G401 (cell line): ENCODE data around the gene GATA5. TPM values are rescaled to one million over a fixed set of nuclear protein-coding genes. Genes with fewer than 3 reads are reported as not detected.
A peak's percentile ranks its signal among the peaks of the same experiment; 100 is the strongest.

Experiments used
- DNase-seq: peaks from one replicate; pipeline ENCODE4 v3.0.0-alpha.2; 2015; ENCODE audit warnings: low spot score
- in situ Hi-C: cut with HindIII; loops from 2 replicates; pipeline ENCODE4 v1.10.0; 2016; ENCODE audit warnings: low sequenced_read_pairs, mixed read lengths
- total RNA-seq: library from RNA; depleted of rRNA; stranded (reverse); fragments of >200 nt; shearing (Covaris generic); gene quantifications from 2 replicates; pipeline ENCODE4 v1.2.3, GENCODE V29; 2014; rRNA removed

The GATA5 gene, protein sequence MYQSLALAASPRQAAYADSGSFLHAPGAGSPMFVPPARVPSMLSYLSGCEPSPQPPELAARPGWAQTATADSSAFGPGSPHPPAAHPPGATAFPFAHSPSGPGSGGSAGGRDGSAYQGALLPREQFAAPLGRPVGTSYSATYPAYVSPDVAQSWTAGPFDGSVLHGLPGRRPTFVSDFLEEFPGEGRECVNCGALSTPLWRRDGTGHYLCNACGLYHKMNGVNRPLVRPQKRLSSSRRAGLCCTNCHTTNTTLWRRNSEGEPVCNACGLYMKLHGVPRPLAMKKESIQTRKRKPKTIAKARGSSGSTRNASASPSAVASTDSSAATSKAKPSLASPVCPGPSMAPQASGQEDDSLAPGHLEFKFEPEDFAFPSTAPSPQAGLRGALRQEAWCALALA
- 0.18 and 0.71 TPM in 2 replicates for total RNA-seq

DNA sequence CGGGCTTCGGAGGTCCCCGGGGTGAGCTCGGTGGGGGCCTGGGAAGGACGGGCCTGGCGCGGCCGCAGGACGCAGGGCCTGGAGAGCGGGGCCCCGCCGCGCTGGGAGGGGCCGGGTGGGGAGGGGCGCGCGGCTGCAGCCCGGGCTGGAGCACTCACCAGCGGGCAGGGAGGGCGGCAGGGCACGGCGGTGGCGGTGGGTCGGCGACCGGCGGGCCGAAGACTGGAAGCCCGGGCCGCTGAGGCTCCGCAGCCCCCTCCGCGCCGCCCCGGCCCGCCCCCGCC is at the start of gene GATA5:
GATA5 (minus strand) TSS at position 224 of the 284 bp plus-strand sequence. CDS start 474 bp downstream, outside the sequence.
- in situ Hi-C loops = no loop called here
- no peak for DNase-seq

DNA sequence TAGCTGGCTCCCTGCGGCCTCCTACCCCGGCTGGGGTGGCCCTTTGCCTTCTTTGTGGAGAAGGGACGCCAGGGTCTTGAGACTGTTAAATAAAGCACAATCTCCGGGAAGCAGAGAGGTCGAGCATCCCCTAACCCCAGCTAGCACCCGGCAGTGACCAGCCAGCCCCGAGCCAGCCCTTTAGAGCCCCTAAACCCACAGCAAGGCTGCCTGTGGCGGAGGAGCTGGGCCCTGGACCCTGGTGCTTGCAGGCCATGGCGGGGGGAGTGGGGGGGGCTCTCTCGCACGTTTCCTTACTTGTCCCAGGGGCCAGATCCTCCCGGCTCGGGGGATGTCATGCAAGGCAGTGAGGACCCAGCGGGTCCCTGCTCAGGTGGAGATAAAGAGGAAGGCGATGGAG is 49.2 kb upstream of the GATA5 start:
- no peak for DNase-seq
- in situ Hi-C loops = no loop called here

DNA sequence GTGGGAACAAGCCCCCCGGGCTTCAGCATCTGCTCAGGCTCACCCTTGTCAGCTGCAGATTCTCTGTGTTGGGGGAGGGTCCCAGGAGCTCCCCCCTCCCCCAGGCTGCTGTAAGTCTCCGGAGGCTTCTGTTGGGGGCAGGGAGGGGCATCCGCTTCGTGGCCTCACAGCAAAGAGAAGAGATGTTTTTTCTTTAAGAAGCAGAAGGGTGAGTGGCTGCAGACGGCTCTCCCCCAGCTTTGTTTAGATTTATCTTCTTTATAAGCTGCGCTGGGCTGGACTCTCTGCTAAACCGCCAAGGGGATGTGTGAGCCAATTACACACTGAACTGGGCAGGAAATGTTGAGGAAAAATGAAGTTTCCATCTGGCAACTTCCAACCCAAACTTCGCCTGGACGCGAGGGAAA is 48.7 kb upstream of the GATA5 start:
- DNase-seq = no peak
- in situ Hi-C loops = no loop called here

DNA sequence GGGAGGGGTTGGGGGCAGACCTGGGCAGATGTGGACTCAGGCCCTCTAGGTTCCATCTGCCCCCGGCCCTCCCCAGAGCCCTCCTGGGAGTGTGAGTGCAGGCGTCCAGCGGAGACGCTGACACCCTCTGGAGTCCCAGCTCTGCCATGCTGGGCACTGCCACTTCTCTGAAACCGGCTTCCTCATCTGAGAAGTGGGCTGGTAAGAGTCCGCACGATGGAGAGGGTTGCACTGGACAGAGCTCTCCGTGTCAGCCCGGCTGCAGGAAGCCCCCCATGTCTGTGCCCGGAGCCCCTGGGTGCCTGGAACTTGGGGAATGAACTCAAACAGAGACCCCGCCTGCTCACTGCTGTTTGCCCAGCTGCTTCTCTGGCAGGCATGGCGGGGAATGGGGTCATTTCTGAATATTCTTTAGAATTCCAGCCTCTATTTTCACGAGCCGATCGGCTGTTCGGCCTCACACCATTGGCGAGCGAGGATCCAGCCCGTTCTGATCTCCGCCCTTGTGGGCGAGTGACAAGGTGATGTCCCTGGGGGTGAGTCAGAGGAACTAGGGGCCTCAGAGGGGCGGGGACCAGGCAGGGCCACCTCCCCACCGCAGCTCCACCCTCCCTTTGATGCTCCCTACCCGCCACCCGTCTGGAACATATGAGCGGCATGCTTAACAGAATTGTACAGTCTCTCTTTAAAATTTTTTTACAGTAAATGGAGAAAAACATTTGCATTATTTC is 47.8 kb upstream of the GATA5 start:
- no peak for DNase-seq
- in situ Hi-C loops = no loop called here

DNA sequence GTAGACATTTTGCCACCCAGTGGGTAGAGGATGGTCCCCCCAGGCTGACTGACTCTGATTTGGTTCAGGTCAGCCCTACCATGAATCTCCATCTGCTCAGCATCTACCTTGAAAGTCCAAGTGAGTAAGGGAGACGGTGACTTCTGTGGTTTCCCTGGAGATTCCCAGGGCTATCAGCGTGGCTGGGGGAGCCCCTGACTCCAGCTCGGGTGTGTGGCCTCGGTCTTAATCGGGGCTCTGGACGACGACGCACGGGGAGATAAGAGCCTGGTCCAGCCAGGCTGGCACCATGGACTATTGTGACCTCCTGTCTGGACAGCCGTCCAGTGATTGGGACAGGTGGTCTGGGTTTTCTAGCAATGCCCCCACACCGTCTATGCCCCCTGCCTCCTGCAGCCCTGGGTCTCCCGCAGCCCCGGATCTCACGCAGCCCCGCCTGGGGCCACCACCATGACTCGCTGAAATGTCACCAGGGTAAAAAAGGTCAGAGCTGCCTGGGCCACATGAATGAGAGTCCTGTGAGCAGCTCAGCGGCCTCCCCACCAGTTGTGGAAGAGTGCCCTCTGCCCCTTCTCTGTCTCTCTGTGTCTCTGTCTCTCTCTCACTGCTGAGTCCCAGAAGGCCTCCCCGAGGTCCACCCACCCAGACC is 47.1 kb upstream of the GATA5 start:
- no peak for DNase-seq
- in situ Hi-C loops = no loop called here

DNA sequence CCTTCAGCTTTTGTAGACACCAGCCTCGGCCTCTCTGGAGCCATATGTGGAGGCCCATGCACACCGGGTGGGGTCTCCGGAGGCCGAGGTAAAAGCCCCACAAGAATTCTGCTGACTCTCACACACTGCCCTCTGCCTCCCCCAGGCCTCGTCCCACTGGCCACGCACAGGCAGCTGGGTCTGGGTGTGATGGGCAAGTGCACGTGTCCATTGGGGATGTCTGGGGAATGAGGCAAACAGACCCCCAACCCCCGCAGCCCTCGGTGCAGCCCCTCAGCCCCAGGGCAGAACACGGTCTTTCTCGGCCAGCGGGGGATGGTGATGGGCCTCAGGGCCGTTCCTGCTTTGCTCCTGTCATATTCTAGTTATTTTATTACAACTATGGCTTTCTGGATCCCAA is 44.0 kb upstream of the GATA5 start:
- DNase-seq = no peak
- in situ Hi-C loops = no loop called here

DNA sequence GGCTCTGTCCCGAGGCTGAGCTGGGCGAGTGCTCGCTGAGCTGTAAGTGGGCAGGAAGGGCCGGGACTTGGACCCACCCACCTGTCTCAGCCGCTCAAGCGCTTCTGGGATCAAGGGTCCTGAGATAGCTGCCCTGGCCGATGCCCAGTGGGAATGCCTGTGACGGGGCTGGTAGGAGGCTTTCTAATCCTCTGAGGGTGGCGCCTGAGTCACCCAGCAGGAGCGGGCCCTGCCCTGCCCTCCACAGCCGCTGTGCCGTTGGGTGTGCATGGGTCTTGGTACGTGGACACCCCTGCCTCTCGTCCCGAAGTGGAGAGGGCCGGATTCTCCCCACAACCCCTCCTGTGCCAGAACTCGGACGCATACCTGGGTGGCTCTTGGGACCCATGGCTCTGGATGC is 43.1 kb upstream of the GATA5 start:
- in situ Hi-C loops = no loop called here
- no peak for DNase-seq

DNA sequence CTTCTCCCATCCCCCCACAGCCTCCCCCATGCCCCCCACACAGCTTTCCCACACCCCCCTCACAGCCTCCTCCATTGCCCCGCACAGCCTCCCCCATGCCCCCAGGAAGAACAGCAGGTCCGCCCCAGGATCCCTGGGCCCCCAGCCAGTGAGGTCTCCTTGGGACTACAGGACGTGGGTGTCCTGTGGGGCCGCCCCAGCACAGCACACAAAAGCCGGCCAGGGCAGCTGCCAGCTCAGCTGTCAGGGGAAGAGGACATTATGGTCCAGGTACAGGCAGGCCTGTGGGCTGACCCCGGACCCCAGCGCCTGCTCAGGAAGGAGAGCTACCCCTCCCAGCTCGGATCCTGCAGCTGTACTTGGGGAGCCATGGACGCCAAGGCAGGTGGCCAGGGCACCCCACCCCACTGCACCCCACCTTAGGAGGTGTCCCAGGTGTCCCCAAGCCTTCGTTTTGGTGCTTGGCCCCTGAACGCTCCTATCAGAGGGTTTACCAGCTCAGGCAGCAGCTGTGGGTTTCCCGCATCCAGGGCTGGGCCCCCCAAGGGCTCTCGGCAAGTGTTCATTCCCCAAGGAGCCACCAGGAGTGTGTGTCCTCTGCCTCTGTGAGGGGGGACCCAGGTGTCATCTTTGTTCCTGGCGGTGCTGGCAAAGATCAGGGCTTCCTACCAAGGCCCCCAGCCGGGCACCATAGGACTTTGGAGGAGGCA is 42.3 kb upstream of the GATA5 start:
- no peak for DNase-seq
- in situ Hi-C loops = no loop called here

DNA sequence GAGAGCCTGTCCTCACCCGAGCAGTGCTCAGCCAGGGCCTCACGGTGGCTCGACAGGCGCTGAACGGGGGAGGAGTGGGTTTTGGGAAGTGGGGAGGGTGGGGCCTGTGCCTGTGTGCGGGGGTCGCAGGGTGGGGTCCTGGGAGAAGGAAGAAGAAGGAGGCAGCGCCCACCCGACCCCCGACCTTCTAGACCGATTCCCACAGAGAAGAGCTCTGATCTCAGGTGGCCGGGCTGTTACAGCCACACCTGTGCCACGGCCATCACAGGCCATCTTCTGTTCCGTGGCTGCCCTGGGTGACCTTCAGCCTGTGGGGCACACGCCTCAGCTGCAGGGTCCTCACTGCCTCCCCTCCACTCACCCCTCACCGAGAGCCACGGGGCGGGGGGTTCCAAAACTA is 41.4 kb upstream of the GATA5 start:
- DNase-seq = no peak
- in situ Hi-C loops = no loop called here

DNA sequence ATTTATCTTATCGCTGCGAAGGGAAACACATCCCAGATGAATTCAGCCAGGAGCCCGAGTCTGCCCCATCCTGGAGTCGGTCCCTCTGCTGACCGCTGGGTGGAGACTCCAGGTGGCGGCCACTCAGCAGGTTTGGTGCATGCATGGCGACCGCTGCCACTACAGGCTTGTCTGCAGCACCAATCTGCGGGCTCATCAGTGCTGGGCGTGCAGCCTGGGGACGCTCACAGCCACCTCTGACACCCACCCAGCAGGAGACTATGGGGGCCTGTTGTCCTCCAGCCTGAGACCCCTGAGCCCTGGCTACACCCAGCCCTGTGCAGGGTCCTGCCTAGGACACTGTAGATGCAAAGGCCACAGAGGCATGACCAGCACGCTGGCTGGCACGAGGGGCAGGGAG is 40.5 kb upstream of the GATA5 start:
- in situ Hi-C loops = no loop called here
- DNase-seq = no peak

DNA sequence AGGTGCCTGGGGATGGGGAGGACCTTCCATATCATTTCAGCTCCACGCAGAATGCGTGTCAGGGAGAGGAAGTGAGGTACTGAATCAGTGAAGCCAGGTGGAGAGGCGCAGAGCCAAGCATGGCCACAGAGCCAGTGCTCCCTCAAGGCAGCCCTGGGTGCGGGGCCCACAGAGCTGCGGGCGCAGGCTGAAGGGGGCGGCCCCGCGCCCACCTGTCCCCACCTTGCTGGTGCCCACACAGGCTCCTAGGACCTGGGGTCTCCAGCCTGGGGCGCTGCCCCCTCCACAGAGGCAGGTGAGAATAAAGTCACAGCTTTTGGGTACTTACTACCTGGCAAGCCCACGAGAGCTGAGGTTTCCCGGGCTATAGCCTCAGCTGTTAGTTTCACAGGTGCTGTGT is 40.0 kb upstream of the GATA5 start:
- no peak for DNase-seq
- in situ Hi-C loops = no loop called here

DNA sequence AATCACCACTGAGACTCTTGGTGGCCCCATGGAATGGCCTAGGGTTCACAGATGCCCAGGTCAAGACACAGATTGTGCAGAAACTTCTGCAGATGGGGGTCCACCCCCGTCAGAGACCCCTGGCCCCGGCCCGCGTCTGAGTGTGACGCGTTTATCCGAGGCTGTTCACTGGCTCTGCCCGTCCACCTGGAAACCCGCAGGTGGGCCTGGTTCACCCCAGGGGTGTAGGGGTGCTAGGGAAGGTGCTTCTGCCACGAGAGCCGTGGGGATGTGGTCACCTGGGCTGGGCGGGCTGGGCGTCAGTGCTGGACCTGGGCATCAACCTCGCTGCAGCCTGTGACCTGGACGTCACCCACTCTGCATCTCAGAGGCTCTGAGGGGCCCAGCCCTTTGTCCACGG is 39.5 kb upstream of the GATA5 start:
- in situ Hi-C loops = no loop called here
- no peak for DNase-seq

DNA sequence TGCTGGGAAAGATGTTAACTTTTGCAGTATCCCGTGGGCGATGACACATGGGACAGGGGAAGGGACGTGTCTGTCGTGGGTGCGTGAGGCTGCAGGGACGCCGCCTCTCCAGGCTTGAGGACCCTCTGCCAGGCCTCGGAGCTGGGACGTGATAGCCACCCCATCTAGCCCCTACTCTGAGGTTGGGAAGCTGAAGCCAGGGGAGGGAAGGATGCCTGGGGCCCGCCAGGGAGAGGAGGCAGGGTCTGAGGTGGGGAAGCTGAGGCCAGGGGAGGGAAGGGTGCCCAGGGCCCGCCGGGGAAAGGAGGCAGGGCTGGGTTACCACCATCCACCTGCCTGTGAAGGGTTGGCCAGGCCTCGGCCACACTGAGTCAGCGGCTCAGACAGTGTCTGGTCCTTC is 38.2 kb upstream of the GATA5 start:
- in situ Hi-C loops = no loop called here
- no peak for DNase-seq

DNA sequence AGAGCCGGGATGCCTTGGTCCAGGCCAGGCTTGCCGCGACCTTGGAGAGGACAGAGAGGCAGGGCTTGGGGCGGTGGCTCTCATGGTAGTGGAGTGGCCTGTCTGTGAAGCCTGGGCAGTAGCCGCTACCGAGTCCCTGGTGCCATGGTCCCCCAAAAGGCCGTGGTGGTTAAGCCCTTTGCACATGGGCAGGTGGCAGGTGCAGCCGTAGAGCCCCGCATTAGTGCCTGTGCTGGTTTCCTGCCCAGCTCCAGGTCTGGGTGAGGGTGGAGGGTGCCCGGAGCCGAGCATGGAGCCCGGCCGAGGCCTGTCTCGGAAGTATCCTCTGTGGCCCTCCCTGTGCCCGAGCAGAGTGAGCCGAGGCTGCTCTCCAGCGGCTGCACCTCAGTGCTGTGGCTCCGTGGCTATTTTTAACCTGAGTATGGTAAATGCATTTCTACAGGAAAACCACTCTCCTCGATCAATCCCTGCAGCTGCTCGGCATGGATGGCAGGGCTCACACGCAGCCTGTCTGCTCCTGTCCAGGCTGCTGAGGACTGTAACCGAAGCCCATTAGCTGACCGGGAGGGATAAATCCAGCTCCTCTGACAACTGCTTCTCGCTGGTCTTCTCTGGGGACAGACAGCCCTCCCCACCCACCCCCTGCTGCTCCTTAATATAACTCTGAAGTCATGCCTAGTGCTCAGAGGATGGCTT is 36.3 kb upstream of the GATA5 start:
- in situ Hi-C loops = no loop called here
- DNase-seq = no peak

DNA sequence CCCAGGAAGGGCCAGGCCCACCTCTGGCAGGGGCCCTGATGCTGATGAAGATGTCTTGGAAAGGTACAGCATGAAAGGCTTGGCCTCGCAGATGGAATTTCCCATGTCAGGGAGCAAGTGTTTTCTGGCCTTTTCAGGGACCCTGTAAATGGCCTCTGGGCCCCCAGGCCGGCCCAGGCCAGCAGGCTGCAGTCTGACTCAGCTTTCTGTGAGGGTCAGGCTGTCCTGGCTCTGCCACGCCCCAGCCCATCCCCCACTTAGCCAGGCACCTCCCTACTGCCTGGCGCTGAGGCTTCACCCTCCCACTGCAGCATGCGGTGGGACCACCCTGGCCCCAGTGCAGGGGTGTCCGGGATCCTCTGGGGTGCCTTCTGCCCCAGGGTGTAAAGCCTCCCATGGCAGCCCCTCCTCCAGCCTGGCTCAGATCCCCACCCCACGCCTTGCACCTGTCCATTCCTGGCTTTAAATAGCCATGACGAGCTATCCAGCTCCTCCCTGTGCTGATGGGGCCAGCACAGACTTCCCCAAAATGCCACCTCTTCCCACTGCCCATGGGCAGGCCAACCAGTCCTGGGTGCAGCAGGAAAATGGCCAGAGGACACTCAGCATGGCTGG is 35.6 kb upstream of the GATA5 start:
- in situ Hi-C loops = no loop called here

DNA sequence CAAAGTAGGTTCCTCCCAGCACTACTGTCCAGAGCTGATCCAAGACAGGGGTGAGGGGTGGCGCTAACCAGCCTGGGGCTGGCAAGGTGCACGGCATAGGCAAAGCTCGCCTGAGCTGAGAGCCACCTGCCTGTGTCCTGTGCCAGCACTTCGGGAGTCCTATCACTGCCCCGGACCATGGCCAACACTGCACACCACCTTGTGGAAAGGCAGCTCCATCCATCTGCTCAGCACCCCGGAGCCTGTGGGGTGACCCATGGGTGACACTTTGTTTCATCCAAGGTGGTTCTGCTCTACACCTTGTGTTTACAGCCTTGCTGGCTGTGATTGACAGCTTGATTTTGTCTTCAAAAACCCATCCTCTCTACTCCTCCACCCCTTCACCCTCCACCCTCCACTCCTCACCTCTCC is 32.9 kb upstream of the GATA5 start:
- peak; percentile 39 for DNase-seq
- in situ Hi-C loops = no loop called here

More for the DNA sequence above, 35.6 kb upstream of the GATA5 start:
- DNase-seq = no peak

DNA sequence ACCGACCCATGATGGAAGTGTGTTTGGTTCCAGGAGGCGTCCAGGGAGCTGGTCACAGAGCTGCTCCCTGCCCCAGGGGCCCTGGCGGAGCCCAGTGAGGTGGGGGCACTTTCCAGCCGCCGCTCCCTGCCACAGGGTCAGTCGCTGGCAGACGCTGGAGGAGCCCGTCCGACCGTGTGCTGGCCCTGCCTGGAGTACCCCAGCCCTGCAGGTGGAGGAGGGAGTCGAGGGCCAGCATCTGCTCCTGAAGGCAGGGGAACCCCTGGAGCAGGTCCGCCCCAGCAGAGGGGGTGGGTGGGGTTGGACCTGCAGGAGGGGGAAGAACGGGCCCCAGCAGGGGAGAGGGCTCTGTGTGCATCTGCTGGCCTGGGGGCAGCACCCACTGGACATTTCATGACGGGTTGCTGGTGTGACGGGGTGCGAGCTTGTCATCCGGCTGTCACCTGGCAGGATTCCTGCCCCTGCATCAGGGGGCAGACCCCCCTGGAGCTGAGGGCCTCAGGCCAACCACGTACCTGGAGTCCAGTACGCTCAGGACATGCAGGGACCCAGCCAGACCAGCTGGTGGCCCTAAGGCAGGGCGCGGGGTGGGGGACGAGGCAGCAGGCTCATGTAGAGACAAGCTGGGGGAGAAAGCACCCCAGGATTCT is 32.3 kb upstream of the GATA5 start:
- in situ Hi-C loops = no loop called here
- DNase-seq = no peak

DNA sequence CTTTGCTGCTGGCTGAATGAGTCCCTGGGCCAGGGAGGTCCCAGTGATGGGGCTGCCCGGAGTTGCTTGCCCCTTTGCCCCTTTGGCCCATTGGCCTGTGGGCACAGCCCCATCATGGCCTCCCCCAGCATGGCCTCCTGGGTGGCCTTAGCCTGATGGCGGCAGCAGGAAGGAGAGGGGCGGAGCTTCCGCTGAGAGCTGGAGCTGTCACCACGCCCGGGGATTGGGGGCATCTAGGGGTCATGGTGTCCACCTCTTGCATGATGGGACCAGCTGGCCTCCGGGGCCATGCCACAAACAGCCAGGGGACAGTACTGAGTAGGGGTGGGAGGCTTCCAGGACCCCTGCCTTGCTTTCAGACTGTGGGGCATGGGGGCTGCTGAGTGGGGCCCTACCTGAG is 31.5 kb upstream of the GATA5 start:
- in situ Hi-C loops = no loop called here
- no peak for DNase-seq
